HFFc6 (cell line): ENCODE results near the gene OSBPL10. TPM values are rescaled to one million over a fixed set of nuclear protein-coding genes. Genes with fewer than 3 reads are reported as not detected.

ENCODE experiments used
- DNase-seq: peaks from one replicate; pipeline ENCODE4 v3.0.0-alpha.2; 2018
- H3K27ac Mint-ChIP-seq: 2 replicates; pipeline ENCODE4 v1.8.0; 2020; ENCODE audit warnings: mild to moderate bottlenecking, mixed read lengths
- H3K27me3 Mint-ChIP-seq: 2 replicates; pipeline ENCODE4 v1.8.0; 2021; ENCODE audit warnings: mild to moderate bottlenecking, moderate library complexity, mixed read lengths; ENCODE audit not compliant: insufficient read depth
- H3K36me3 Mint-ChIP-seq: 2 replicates; pipeline ENCODE4 v1.8.0; 2021; ENCODE audit warnings: low read depth, mixed read lengths
- H3K4me1 Mint-ChIP-seq: 2 replicates; pipeline ENCODE4 v1.8.0; 2020; ENCODE audit warnings: low read depth, mixed read lengths
- H3K4me3 Mint-ChIP-seq: 2 replicates; pipeline ENCODE4 v1.8.0; 2020; ENCODE audit warnings: mild to moderate bottlenecking, moderate library complexity, mixed read lengths
- H3K9me3 Mint-ChIP-seq: 2 replicates; pipeline ENCODE4 v1.8.0; 2020; ENCODE audit warnings: mild to moderate bottlenecking, mixed read lengths
- total RNA-seq, 6 experiments: library from RNA; stranded (reverse); fragmentation: NEBNext Ultra II Directional; extraction: Animal tissue kit (Norgen Biotek cat#: 25700); gene quantifications; 2 replicates in 1 of 6; 3 replicates in 5 of 6; pipeline ENCODE4 v1.2.3, GENCODE V29; 2021
- TF ChIP-seq, protein P1 (sequence below): fragments of 200-600 bp; sonication (generic); IDR thresholded peaks from 2 replicates; pipeline ENCODE4 v1.5.0; 2021; ENCODE audit warnings: antibody characterized with exemption, mild to moderate bottlenecking

OSBPL10 gene
- total RNA-seq, 6 experiments from 2014 or later = 7.3 to 8.9 (median 8.6) TPM

DNA sequence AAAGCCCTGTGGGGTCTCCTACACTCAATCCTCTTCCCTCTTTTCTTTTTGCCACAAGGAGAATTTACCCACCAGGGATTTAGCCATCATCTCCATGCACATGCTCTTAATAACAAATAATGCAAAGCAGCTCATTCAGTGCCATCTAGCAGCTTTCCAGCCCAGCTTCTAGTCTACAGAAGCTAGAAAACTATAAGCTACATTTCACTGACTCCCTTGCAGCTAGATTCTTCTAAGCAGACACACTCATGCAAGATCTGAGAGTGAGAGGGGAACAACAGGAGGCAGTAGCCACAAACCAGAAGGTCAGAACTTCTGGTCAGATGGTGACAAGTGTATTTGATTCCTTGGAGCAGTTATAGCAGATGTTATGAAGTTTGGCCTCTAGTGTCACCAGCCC, 25.5 kb downstream of the OSBPL10 start:
- H3K27ac Mint-ChIP-seq = no peak overlapping the region
- TF ChIP-seq, protein P1, sequence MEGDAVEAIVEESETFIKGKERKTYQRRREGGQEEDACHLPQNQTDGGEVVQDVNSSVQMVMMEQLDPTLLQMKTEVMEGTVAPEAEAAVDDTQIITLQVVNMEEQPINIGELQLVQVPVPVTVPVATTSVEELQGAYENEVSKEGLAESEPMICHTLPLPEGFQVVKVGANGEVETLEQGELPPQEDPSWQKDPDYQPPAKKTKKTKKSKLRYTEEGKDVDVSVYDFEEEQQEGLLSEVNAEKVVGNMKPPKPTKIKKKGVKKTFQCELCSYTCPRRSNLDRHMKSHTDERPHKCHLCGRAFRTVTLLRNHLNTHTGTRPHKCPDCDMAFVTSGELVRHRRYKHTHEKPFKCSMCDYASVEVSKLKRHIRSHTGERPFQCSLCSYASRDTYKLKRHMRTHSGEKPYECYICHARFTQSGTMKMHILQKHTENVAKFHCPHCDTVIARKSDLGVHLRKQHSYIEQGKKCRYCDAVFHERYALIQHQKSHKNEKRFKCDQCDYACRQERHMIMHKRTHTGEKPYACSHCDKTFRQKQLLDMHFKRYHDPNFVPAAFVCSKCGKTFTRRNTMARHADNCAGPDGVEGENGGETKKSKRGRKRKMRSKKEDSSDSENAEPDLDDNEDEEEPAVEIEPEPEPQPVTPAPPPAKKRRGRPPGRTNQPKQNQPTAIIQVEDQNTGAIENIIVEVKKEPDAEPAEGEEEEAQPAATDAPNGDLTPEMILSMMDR = no peak
- H3K4me3 Mint-ChIP-seq = no peak overlapping the region
- peaks cover 2% of the 10 kb centered on the region for H3K27me3 Mint-ChIP-seq
- no peak for DNase-seq
- peaks cover 16% of the 10 kb centered on the region for H3K9me3 Mint-ChIP-seq
- H3K36me3 Mint-ChIP-seq = peaks cover 5% of the 10 kb centered on the region
- peaks cover 21% of the 10 kb centered on the region for H3K4me1 Mint-ChIP-seq

DNA sequence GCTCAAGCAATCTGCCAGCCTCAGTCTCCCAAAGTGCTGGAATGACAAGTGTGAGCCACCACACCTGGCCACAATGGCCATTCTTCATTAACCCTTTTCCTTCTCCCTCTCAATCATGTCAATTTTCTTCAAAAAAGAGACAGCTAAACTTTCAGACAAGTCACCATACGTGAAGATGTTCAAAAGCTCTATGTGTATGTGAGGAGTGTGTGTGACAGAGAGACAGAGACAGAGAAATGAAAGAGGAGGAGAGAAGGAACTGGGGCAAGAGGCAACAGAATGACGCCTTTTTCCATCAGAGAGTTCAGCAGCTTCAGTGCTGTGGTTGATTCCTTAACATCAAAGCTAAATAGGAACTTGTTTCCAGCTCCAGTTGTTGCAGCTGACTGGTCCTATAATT, 27.4 kb downstream of the OSBPL10 start:
- Mint-ChIP-seq H3K36me3 (peaks cover 13% of the 10 kb centered on the region), H3K9me3 (peaks cover 23% of the 10 kb centered on the region)
- TF ChIP-seq, protein P1 = no peak

DNA sequence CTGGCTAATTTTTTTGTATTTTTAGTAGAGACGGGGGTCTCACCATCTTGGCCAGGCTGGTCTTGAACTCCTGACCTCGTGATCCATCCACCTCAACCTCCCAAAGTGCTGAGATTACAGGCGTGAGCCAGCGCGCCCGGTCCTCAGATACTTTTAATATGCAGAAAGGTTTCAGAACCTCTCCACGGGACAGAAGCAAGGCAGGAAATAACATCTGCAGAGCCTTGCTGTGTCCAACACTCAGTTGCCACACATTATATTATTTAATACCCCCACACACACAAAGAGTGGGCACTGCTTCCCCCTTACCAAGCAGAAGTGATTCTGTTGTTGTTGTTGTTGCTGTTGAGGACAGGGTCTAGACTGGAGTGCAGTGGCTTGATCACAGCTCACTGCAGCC, 28.0 kb downstream of the OSBPL10 start:
- H3K27ac Mint-ChIP-seq = no peak overlapping the region
- DNase-seq = no peak
- no peak overlapping the region for H3K4me3 Mint-ChIP-seq
- peaks cover 13% of the 10 kb centered on the region for H3K36me3 Mint-ChIP-seq
- no peaks in the 10 kb centered on the region; the same call in 1 of the 2 replicates for H3K27me3 Mint-ChIP-seq
- H3K4me1 Mint-ChIP-seq = no peaks in the 10 kb centered on the region
- H3K9me3 Mint-ChIP-seq = peaks cover 23% of the 10 kb centered on the region
- TF ChIP-seq, protein P1 = no peak

More for the DNA sequence above, 27.4 kb downstream of the OSBPL10 start:
- no peak overlapping the region for H3K4me3 Mint-ChIP-seq
- H3K4me1 Mint-ChIP-seq = peaks cover 1% of the 10 kb centered on the region; the same call in 1 of the 2 replicates
- DNase-seq = no peak
- no peak overlapping the region for H3K27ac Mint-ChIP-seq
- H3K27me3 Mint-ChIP-seq = no peaks in the 10 kb centered on the region; the same call in 1 of the 2 replicates

DNA sequence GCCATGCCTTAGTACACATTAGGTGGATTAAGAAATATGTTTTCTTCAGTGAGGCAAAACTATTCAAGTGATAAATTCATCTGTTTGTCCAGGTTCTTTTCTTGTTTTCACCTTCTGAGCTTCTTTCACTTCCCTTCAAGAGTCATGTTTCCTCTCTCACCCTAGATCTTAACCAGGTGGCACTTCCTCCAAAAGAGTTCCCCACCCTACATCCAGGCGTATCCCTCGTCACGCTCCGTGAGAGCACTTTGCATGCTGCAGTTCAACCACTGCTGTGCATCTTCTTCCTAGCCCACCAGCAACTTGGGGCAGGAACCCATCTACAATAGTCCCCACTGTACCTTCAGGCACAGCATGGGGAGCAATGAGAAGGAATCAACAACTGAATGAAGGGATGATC, 28.9 kb downstream of the OSBPL10 start:
- no peak overlapping the region for H3K27ac Mint-ChIP-seq
- H3K4me3 Mint-ChIP-seq = no peak overlapping the region
- H3K27me3 Mint-ChIP-seq = no peaks in the 10 kb centered on the region; the same call in 1 of the 2 replicates
- TF ChIP-seq, protein P1 = no peak
- H3K36me3 Mint-ChIP-seq = peaks cover 13% of the 10 kb centered on the region
- H3K4me1 Mint-ChIP-seq = no peaks in the 10 kb centered on the region; the same call in 1 of the 2 replicates
- DNase-seq = no peak
- peaks cover 23% of the 10 kb centered on the region for H3K9me3 Mint-ChIP-seq

DNA sequence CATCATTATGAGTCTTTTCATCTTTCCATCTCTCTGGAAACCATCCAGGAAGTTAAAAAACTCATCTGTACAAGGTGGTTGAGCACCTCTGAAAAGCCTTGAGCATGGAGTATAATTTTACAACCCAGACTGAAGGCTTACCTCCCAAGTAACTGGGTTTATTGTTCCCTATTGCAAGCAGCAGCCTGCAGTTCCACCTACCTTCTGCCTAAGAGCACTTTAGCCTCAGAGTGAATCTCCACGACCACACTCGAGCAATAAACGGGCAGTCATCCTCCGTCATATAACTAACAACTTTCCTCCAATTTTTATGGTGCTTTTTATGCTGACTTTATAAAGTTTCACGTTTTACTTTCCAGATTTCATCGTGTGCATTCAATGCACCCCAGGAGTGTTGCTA, 32.8 kb downstream of the OSBPL10 start:
- Mint-ChIP-seq H3K9me3 (peaks cover 10% of the 10 kb centered on the region), H3K27ac (no peak overlapping the region), H3K36me3 (peaks cover 13% of the 10 kb centered on the region), H3K27me3 (no peaks in the 10 kb centered on the region), H3K4me1 (peaks cover 13% of the 10 kb centered on the region), H3K4me3 (no peak overlapping the region)
- no peak for DNase-seq
- TF ChIP-seq, protein P1 = no peak

DNA sequence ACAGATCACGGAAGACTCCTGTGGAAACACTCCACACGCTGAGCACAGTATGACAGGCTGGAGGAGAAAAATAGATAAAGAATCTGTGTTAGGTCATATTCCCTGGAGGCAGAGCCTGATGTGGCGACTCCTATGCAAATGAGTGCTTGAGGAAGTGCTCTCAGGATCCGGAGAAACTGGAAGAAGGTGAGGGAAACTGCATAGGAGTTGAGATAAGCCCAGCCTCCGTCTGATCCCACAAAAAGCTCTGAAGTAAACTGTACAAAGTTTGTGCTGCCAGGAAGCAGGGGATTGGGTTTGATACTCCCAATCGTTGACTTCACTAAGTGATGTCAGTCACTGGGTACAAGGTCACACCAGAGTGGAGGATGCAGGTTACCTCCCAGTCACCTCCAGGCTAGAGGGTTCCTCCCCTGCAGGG, 33.4 kb downstream of the OSBPL10 start:
- no peak for DNase-seq
- Mint-ChIP-seq H3K27me3 (no peaks in the 10 kb centered on the region), H3K4me1 (peaks cover 13% of the 10 kb centered on the region), H3K9me3 (peaks cover 14% of the 10 kb centered on the region), H3K27ac (no peak overlapping the region), H3K4me3 (no peak overlapping the region), H3K36me3 (peaks cover 13% of the 10 kb centered on the region)
- TF ChIP-seq, protein P1 = no peak
